GM19238 (cell line): ENCODE measurements around the gene SLC27A2.

Experiments
- DNase-seq: peaks from one replicate; pipeline ENCODE4 v3.0.0; 2011; ENCODE audit warnings: low spot score; ENCODE audit not compliant: insufficient read length

SLC27A2 gene

DNA sequence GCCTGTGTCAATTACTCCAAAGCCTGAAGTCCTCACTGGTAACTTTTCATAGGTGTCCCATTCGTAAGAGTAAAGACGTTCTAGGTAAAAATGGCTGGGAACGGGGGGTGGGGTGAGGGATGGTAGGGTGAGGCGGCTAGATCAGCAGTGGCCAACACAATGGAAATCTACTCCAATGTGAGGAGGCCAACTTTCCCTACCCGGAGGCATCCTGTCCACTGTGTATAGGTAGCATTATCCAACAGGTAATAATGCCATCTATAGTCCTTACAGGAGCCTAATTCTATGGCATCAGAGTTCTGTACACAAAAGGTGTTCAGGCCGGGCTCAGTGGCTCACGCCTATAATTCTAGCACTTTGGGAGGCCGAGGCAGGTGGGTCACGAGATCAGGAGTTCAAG lies 54.4 kb downstream of the SLC27A2 start:
- DNase-seq: no peak

DNA sequence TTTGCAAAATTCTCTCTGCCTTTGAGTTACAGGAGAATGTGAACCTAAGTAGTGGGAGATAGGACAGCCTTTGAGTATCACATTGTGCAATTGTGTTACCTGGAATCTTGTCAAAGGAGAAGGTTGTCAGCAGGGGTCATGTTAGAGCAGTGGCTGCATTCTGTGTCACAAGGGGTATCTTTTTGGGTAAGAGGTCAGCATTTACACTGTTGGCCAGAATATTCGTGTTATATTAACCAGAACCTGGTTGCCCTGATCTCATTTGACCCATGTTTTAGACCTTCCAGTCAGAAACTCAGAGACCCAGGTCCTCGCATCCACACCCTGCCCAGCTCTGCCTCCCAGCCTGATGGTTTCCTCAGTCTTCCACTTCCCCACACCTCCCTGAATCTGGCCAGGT lies 56.3 kb downstream of the SLC27A2 start:
- DNase-seq: no peak

DNA sequence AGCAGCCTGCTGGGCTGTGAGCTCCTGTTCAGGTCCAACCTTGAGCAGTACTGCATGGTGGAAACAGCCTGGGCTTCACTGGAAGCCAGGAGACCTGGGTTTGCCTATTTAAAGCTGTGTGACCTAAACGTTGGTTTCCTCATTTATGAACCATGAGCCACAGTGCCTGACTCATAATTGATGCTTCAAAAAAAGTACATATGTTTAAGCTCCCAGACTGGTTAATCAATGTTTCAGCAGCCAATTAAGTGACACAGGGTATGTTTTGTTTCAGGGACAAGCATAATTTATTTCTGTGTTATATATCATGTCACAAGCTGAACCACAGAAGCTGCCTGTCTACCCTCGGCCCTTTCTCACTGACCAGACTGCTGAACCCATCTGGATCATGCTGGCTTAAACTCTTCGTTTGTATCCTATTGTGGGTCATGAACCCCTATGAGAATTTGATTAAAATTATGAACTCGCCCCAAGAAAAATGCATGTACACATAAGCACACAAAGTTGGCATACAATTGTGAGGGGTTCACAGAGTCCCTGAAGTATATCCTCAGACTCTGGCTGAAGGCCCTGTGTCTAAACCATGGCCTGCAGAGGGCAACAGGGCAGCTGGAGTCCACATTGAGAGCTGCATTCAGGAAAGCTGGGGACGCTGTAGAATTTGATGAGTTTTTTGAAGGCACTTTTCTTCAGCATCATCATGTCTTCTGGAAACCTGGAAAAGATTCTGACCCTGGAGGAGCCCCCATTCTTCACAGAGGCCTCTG lies 59.9 kb downstream of the SLC27A2 start:
- no peak for DNase-seq

DNA sequence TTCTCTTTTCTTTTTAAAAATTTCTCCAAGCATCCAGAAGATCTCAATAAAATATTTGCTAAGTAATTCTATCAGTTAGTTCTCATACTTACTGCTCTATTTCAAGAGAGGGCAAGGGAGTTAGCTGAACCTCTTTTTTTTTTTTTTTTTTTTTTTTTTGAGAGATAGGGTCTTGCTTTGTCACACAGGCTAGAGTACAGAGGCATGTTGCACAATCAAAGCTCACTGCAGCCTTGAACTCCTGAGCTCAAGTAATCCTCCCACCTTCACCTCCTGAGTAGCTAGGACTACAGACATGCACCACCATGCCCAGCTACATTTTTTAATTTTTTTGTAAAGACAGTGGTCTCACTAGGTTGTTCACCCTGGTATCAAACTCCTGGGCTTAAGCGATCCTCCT lies 62.2 kb downstream of the SLC27A2 start:
- no peak for DNase-seq

DNA sequence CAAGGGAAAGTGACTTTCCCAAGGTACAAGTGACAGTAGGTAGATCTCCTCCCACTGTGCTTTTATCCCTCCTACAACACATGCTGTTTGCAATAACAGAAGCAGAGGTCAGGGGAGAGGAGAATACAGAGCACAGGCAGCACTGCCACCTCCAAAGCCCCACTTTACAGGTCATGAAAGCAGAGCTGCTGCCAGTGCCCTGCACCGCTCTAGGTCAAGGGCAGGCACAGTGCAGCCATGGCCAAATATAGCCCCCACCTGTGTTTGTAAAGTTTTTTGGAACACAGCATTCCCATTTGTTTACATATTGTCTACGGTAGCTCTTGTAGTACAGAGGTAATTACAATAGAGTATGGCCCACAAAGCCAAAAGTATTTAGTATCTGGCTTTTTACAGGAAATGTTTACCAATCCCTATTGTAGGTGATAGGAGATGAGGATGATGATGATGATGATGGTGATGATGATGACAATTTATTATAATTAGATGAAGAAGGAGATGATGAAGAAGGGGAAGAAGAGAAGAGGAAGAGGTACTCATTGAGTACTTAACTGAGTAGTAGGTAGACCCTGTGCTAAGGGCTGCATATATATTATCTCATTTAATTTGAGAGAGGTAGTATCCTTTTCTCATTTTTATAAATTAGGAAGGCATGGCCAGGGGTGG lies 63.1 kb downstream of the SLC27A2 start:
- no peak for DNase-seq

DNA sequence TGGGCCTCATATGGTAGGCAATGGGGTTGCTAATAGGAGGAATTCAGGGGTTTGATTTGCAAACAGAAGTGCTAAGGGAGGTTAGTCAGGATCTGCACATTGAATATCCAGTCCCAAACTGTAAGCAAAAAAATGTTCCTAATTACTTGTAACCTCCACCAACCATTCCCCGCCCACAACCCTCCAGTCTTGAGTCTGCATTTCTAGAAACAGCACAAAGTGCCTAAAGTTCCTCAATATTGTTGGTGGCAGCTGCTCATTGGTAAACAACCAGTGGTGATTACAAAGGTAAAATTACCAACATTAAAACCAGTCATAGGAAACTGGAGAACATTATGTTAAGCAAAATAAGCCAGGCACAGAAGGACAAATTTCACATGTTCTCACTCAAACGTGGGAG lies 64.6 kb downstream of the SLC27A2 start:
- DNase-seq: no peak

DNA sequence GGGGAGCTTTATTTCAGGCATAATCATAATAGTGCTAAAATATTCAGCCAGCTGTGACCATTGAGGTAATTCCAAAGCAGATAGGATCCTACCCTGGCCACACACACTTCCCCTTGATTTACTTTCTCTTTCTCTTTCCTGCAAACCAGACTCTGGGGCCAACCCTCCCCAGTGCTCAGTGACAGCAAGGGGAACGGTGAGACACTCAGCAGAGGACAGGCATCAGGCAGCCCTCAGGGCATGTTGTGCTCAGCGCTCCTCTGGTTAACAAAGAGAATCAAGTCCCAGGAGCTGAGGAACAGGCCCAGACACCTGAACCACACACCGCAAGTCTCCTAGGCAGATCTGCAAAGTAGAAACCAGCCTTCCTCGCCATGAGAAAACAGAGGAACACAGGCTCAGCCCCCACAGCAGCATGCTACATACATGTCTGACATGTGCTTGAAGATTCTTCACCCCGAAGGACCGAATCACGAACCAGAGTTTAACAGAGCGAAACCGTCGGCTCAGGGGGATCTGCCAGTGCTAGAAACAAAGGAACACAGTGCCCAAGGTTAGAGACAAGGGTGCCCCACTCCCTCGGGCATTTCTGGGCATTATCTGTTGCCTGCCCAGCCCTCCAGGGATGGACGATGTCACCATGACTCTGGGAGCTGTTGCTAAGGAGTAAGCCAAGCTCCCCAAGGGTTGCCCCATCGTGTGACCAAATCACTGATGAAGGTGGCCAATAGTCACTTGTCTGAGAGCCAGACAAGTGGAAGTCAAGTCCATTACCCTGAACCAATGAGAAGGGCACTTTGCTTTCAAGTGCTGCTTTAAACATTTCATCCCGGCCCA lies 66.0 kb downstream of the SLC27A2 start:
- peak; percentile 52 for DNase-seq

DNA sequence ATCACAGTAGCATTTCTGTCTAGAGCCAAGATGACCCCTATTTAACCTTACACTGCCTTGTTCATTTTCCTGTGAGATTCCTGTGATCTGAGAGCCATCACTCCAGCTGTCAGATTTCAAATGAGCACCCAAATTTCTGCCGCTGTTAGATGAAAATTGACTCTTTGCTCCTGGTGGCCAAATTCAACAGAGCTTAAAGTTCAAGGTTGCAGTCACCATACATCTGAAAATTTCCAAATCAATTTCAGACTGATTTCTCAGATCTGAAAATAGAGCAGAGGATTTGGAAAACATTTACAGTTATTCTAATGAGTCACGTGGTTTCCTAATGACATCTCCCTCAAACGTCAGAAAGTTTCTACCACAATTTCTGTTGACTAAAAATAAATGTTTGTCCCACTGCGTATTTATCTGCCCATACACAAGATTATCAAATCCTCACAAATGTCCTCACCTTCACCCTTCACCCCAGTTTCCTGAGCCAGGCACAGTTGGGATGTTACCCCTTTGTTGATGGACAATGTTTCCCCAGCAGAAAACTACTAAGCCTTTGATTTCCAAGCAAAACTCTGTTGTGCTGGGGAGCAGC lies 67.1 kb downstream of the SLC27A2 start:
- no peak for DNase-seq

DNA sequence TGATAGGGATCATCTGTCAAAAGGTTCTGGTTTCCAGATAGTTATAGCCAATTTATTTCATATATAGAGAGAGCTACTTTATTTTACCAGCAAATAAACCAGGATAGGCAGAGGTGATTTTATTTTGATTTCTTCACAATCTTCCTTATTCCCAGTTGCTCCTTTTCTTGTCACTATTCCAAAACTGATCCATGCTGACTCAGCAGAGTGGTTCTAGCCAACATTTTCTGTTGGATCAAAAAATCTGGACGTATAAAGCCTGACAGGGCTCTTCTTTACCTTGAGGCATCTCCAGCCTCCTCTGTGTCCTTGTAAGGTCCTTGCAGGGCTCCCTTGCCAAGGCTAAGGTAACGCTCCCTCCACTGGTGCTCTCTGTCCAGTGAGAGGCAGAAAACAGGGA lies 67.7 kb downstream of the SLC27A2 start:
- no peak for DNase-seq

DNA sequence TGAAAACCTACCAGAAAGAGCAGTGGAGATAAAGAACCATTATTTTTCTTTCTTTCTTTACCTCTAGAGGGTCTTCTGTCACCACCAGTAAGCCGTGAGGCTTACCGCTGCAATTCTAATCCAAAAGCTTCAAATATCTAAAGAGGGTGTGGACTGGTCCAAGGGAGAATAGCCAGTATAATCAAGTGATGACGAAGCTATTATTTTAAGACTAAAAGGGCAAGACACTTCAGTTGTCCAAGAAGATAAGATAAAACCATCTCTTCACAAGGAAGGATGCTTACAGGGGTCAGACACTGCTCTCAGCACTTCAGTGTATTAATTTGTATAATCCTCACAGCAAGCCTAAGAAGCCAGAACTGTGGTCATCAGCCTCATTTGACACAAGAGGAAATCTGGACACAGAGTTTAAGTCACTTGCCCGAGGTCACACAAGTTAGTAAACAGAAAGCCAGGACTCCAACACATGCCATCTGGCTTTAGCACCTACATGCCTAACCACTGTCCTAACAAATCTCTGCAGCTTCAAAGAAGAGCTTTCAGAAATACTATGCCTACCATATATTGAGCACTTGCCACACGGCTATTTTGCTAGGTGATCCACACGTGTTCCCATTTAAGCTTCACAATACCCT lies 68.9 kb downstream of the SLC27A2 start:
- DNase-seq: no peak

DNA sequence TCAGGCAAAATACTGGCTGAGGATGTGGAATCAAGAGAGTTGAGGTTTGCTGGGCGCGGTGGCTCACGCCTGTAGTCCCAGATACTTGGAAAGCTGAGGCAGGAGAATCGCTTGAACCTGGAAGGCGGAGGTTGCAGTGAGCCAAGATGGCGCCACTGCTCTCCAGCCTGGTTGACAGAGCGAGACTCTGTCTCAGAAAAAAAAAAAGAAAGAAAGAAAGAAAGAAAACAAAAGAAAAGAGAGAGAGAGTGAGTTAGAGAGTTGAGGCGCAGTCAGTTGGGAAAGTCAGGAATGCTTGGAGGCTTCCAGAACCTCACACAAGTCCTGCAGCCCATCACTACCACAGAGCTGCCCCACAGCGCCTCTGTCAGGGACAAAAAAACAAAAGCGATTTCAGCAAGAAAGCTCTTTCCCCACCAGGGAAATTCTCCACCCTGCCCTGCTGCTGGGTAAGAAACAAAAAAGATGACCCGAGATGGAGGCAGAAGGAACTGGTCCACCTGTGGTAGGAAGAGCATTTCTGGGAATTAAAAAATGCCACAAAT lies 69.7 kb downstream of the SLC27A2 start:
- DNase-seq: no peak

DNA sequence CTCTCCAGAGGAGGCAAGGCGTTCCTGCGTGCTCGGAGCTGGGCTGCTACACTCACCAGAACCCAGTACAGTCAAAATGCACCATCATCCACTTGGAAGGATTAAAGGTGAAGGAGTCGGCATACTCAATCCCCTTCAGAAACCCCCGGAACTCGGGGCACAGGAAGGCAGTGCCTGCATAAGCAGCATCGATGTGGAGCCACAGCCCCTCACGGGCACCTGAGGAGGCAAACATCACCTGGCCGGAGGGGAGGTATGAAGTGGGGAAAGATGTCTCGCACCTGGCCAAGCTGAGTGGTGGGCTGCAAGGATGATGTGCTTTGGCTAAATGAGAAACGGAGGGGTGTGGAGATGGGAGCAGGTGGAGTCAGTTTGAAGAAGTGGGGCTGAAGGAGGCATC lies 70.6 kb downstream of the SLC27A2 start:
- DNase-seq: no peak

DNA sequence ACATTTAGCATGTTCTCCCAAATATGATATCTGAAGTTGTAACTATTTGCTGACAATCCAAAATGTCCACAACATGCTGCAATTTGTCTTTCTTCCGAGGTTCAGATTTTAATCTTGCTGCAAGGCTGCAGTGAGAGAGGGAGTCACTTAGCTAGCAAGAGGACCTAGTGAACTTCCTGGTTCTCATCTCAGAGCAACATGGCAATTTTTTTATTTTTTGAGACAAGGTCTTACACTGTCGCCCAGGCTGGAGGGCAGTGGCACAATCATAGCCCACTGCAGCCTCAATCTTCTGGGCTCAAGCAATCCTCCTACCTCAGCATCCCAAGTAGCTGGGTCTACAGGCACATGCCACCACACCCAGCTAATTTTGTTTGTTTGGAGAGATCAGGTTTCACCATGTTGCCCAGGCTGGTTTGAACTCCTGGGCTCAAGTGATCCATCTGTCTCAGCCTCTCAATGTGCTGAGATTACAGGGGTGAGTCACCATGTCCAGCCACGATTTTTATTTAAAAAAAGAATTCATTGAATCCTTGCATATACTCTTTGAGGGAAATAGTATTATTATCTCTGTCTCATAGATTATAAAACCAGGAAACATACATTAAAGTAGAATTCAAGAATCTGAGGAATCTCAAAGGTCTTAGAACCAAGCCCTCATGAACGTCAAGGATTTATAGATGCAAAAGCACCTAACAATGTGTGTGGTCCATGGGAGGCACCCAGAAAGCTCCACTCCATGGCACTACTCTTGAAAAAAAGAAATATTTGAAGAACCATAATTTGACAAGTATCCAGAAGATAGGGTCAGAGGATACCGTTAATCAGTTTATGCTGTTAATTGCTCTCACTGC lies 74.4 kb downstream of the SLC27A2 start:
- DNase-seq: no peak

DNA sequence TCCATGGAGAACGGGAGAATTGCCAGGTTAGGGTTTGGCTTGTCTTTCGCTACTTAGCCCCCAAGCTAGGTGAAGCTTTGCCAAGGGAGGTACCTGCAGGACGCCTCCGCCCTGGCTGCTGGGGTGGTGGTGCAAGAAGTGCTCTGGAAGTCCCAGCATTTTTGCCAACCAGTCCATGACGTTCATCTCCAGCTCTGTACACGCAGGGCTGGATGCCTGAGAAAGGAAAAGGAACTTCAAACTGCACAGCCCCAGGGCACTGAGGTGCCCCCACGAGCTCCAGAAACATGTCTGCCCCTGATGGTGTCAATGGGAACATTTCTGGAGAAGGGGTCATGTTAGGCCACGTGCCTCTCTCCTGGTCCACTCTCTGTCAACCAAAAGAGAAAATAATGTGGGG lies 75.3 kb downstream of the SLC27A2 start:
- DNase-seq: no peak

DNA sequence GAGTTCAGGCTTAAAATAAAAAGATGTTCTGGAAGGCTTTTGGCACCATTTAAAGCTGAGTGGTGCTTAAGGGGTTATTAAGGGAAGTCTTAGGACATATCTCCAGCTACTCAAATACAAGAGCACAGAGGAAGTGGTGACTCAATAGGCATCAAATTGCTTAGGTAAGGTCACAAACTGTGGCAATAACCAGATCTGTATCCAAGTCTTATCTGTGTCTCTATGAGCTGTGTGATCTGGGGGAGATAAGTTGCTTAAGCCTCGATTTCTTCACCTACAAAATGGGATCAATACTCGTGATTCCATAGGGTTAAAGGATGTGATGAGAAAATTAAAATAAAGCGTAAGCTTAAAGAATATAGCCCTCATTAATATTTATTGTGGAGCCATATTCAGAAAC lies 75.9 kb downstream of the SLC27A2 start:
- DNase-seq: no peak

DNA sequence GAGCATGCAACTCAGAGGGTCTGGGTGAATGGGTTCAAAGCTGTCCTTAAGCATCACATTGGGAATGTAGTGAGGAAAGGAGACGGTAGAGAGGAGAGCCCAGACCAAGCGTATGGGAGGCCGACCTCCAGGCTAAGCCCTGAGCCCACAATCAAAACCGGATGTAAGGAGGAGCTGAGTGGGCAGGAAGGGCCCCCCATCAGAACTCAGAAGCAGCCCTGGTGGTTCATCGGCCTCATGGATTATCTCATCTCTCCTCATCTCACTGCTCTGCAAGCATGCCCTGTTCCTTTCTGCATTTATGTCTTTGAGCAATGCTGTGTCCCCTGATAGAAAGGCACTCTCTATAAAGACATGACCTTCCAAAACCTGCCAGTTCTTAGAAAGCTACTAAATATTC lies 77.3 kb downstream of the SLC27A2 start:
- no peak for DNase-seq

DNA sequence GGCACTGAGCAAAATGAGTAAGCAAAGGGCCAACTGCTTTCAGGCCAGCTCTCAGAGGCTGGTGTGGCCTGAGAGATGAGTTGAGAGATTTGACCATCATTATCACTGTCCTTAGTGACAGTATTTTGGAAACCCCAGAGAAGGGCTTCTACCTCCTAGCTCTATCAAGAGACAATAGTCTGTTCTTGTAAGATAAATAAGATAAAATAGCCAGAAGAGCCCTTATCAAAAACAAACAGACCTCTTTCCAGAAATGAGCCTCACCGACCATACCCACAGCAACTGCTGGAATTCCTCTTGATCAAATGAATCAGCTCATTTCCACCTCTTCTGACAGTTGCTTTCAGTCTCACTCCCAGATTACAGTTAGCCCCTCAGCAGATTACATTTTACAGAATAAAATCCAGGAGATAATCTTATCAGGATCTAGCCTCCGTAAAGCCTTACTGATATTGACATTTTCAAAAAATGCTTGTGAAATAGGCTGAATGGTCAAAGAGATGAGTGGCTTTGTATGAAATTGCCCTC lies 79.0 kb downstream of the SLC27A2 start:
- DNase-seq: no peak

DNA sequence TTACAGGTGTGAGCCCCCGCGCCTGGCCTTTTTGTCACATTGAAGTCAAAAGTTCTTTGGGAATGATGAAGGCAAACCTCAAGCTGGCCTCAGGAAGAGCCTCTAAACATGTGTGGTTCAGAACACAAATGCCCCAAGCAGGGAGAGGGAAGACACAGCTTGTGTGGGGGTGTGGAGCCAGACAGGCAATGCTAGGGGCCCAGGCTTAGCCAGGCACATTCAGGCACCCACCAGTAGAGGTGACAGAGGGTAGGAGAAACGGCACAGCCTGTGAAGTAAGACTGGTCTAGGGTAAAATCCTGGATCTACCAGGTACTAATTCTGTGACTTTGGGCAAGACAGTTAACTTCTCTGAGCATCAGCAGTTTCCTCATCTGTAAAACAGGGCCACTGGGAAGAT lies 80.0 kb downstream of the SLC27A2 start:
- DNase-seq: no peak

DNA sequence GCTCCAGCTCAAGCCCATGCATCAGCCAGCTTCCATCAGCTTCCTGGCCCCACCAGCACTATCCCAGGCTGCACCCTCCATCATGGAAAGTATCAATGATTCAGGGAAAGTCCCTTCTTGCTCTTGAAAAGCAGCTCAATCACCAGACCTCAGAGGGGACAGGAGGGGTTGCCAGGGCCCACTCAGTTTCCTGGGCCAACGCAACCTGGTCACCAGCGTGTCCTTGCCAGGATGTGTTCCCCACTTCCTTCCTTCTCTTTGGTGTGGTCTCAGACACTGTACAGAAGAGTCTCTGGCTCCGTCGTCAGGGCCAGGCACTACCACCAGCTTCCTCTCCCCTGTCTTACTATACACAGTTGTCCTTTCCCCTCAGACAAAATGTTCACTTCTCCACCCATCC lies 80.5 kb downstream of the SLC27A2 start:
- DNase-seq: no peak

DNA sequence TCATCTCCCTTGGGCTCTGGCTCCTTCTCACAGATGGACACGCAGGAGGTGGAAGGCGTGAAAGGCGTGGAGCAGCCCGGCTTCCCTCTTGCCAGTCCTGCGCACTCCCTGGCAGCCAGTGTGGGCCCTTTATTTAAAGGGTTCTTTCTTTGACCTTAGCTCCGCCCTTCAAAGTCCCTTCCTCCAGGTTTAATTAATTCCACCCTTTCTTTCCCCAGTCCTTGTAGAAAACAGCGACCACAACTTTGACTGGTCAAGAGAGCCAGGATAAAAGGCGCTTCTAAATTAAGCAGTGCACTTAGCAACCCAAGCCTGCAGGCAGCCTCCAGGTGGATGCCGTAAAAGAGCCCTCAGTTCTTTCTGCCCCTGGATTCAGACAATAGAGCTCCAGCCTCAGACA lies 83.6 kb downstream of the SLC27A2 start, which contains the start of gene HDC:
TSS of gene HDC (minus strand) at position 107 of the 400 bp plus-strand sequence. CDS start at position 4, 103 bp downstream.
- no peak for DNase-seq
